Tibial nerve (tissue), 4 donors: Measurements from ENCODE around the gene PLXNA1. TPM values are rescaled to one million over a fixed set of nuclear protein-coding genes. Genes with fewer than 3 reads are reported as not detected.

ENCODE experiments used
- DNase-seq, 2 donors: peaks; one replicate each; pipeline ENCODE4 v3.0.0-alpha.2; 2019; ENCODE audit warnings: low spot score in 2 of 2
- H3K27ac ChIP-seq, 4 donors: fragments of 200-600 bp; sonication (generic) in 3 of 4; one replicate each; pipeline ENCODE4 v1.5.1; 2017 to 2019; ENCODE audit warnings: mild to moderate bottlenecking in 1 of 4
- H3K27me3 ChIP-seq, 2 donors: fragments of 200-600 bp; sonication (generic) in 1 of 2; one replicate each; pipeline versions ENCODE4 v1.5.1 to v1.6.0; 2017 to 2019
- H3K36me3 ChIP-seq, 3 donors: fragments of 200-600 bp; sonication (generic); one replicate each; pipeline ENCODE4 v1.5.1; 2018 to 2019
- H3K4me1 ChIP-seq, 4 donors: fragments of 200-600 bp; sonication (generic) in 3 of 4; one replicate each; pipeline ENCODE4 v1.5.1; 2017 to 2019
- H3K4me3 ChIP-seq, 4 donors: fragments of 200-600 bp; sonication (generic) in 3 of 4; one replicate each; pipeline ENCODE4 v1.5.1; 2017 to 2019; ENCODE audit warnings: mild to moderate bottlenecking in 1 of 4, moderate library complexity in 1 of 4
- H3K9me3 ChIP-seq, 4 donors: fragments of 200-600 bp; sonication (generic) in 3 of 4; one replicate each; pipeline ENCODE4 v1.5.1; 2017 to 2019
- CTCF ChIP-seq, 5 experiments: fragments of 200-600 bp in 3 of 5; fragments of 450-650 bp in 2 of 5; sonication (generic) in 3 of 5; IDR thresholded peaks; one replicate each; pipeline ENCODE4 v1.5.1; 2016 to 2019; ENCODE audit warnings: antibody characterized with exemption in 5 of 5, mild to moderate bottlenecking in 3 of 5, moderate library complexity in 2 of 5
- EP300 ChIP-seq, 2 donors: sonication (generic); formaldehyde crosslinking; IDR thresholded peaks; one replicate each; pipeline ENCODE4 v1.6.1; 2017; ENCODE audit warnings: antibody characterized with exemption in 2 of 2, mild to moderate bottlenecking in 1 of 2
- POLR2A ChIP-seq, 2 donors: fragments of 450-650 bp; IDR thresholded peaks; one replicate each; pipeline ENCODE4 v1.6.1; 2017; ENCODE audit warnings: antibody characterized with exemption in 2 of 2, mild to moderate bottlenecking in 2 of 2, moderate library complexity in 2 of 2
- WGBS, 2 donors: methylation state at CpG; one replicate each; pipeline ENCODE4 v1.1.5; 2018; 5-methylcytosine and 5-hydroxymethylcytosine counted together
- total RNA-seq, 4 donors: library from RNA; depleted of rRNA; stranded (reverse); fragments of >200 nt; gene quantifications; one replicate each; pipeline ENCODE4 v1.1.0, GENCODE V29; 2016

The PLXNA1 gene
- total RNA-seq, 4 donors from 2014 or later: 39.1 to 51.3 (median 39.9) TPM

GRCh38 chr3:126960604-126960995, 22.3 kb upstream of the PLXNA1 start:
- peak overlapping the region in 2 of 4 donors; percentile 37 to 38 for H3K27ac ChIP-seq
- no peaks in the 10 kb centered on the region for H3K27me3 ChIP-seq
- peaks cover 0 to 30% (median 0%) of the 10 kb centered on the region in 3 donors for H3K36me3 ChIP-seq
- no peak for TF ChIP-seq EP300 (IDR thresholded peaks at IDR 0.05)
- WGBS, 2 donors: 70 to 80% methylated on average over 14 to 17 of the region's 17 CpGs
- peaks cover 0 to 24% (median 17%) of the 10 kb centered on the region in 4 donors for H3K4me1 ChIP-seq
- H3K9me3 ChIP-seq: no peaks in the 10 kb centered on the region
- H3K4me3 ChIP-seq: no peak overlapping the region
- no peak for DNase-seq

- WGBS, 2 donors: 67% methylated on average over 8 of the region's 8 CpGs
- Histone ChIP-seq H3K27me3 (no peaks in the 10 kb centered on the region), H3K27ac (peak overlapping the region in 2 of 4 donors; percentile 38 to 54), H3K36me3 (peaks cover 0 to 30% (median 0%) of the 10 kb centered on the region in 3 donors), H3K9me3 (no peaks in the 10 kb centered on the region), H3K4me3 (no peak overlapping the region), H3K4me1 (peaks cover 0 to 24% (median 17%) of the 10 kb centered on the region in 4 donors)
- DNase-seq: peak; percentile 51 to 69
- no peak for TF ChIP-seq CTCF (IDR thresholded peaks at IDR 0.05)
These were observed 21.6 kb upstream of the PLXNA1 start for GRCh38 chr3:126961191-126961790.

GRCh38 chr3:126961791-126962461, 21.0 kb upstream of the PLXNA1 start:
- no peaks in the 10 kb centered on the region for H3K9me3 ChIP-seq
- 61 to 67% methylated on average over 8 to 11 of the region's 11 CpGs for WGBS, 2 donors
- H3K27me3 ChIP-seq: no peaks in the 10 kb centered on the region
- DNase-seq: no peak
- TF ChIP-seq EP300 (IDR thresholded peaks at IDR 0.05) (no peak), POLR2A (IDR thresholded peaks at IDR 0.05) (no peak), CTCF (IDR thresholded peaks at IDR 0.05) (no peak)
- H3K27ac ChIP-seq: peak overlapping the region in 2 of 4 donors; percentile 13 to 54
- peaks cover 0 to 30% (median 0%) of the 10 kb centered on the region in 3 donors for H3K36me3 ChIP-seq
- peaks cover 0 to 24% (median 17%) of the 10 kb centered on the region in 4 donors for H3K4me1 ChIP-seq
- no peak overlapping the region for H3K4me3 ChIP-seq

GRCh38 chr3:126962756-126963155, 20.2 kb upstream of the PLXNA1 start:
- Histone ChIP-seq H3K27ac (no peak overlapping the region), H3K36me3 (peaks cover 0 to 23% (median 0%) of the 10 kb centered on the region in 3 donors), H3K4me3 (no peak overlapping the region), H3K4me1 (peaks cover 0 to 24% (median 17%) of the 10 kb centered on the region in 4 donors), H3K27me3 (no peaks in the 10 kb centered on the region), H3K9me3 (no peaks in the 10 kb centered on the region)
- TF ChIP-seq CTCF (IDR thresholded peaks at IDR 0.05) (no peak), EP300 (IDR thresholded peaks at IDR 0.05) (no peak), POLR2A (IDR thresholded peaks at IDR 0.05) (no peak)
- WGBS, 2 donors: 95 to 98% methylated on average over 6 to 8 of the region's 8 CpGs
- no peak for DNase-seq

GRCh38 chr3:126963261-126964190, 19.4 kb upstream of the PLXNA1 start:
- TF ChIP-seq EP300 (IDR thresholded peaks at IDR 0.05): no peak
- no peak for TF ChIP-seq CTCF (IDR thresholded peaks at IDR 0.05)
- no peak for TF ChIP-seq POLR2A (IDR thresholded peaks at IDR 0.05)
- H3K27me3 ChIP-seq: no peaks in the 10 kb centered on the region
- no peak overlapping the region for H3K27ac ChIP-seq
- DNase-seq: no peak
- peaks cover 0 to 15% (median 0%) of the 10 kb centered on the region in 3 donors for H3K36me3 ChIP-seq
- H3K4me1 ChIP-seq: peaks cover 0 to 24% (median 17%) of the 10 kb centered on the region in 4 donors
- no peak overlapping the region for H3K4me3 ChIP-seq
- WGBS, 2 donors: 93 to 96% methylated on average over 7 of the region's 7 CpGs
- no peaks in the 10 kb centered on the region for H3K9me3 ChIP-seq
